Measurements from ENCODE around the gene GRID1. TPM values are rescaled to one million over a fixed set of nuclear protein-coding genes. Genes with fewer than 3 reads are reported as not detected.

Gene GRID1
- total RNA-seq, 1 experiment from 2014 or later, result 5.6 TPM

- RAD21 ChIA-PET (ENCODE audit: low non-redundant PET in 1 of 2, low total read pairs in 2 of 2, uncharacterized antibody in 2 of 2, unreplicated experiment in 2 of 2), result no interaction called here
- Histone ChIP-seq H3K4me3 (replicated peaks in 1 of 2; ENCODE audit: low read depth in 1 of 2, low read length in 2 of 2) (no peak overlapping the region), H3K4me2 (ENCODE audit: low read length) (no peak overlapping the region), H4K20me1 (ENCODE audit: insufficient read depth) (no peaks in the 10 kb centered on the region), H2AFZ (ENCODE audit: low read depth, low read length, poor library complexity, severe bottlenecking) (no peak overlapping the region), H3K27ac (ENCODE audit: low read depth, low read length) (no peak overlapping the region), H3K9me3 (ENCODE audit: control insufficient read depth in 1 of 2, insufficient read depth in 1 of 2, low read depth in 1 of 2, low read length in 2 of 2) (no peaks in the 10 kb centered on the region), H3K79me2 (ENCODE audit: insufficient read depth, low read length) (no peaks in the 10 kb centered on the region), H3K9me2 (ENCODE audit: insufficient read depth) (no peaks in the 10 kb centered on the region), H3K27me3 (ENCODE audit: insufficient read depth, low read length) (no peaks in the 10 kb centered on the region), H3K9ac (ENCODE audit: low read length) (no peak overlapping the region), H3K36me3 (ENCODE audit: control insufficient read depth in 1 of 2, insufficient read depth in 2 of 2, low read length in 2 of 2) (no peaks in the 10 kb centered on the region), H3K4me1 (ENCODE audit: control insufficient read depth in 1 of 2, insufficient read depth in 2 of 2, low read length in 2 of 2) (peaks cover 2 to 8% of the 10 kb centered on the region in 2 experiments; a peak in 2 of 4 replicates)
- DNase-seq (ENCODE audit: low read depth, low spot score) (no peak), ATAC-seq (no peak)
- CTCF ChIA-PET, result no interaction called here
- no TSS peak for BruUV-seq (replicated peaks)
- intact Hi-C loops (cut with micrococcal nuclease), result loop anchor here (5.0 kb wide), 1 partner anchor 78 kb away; no protein-coding TSS in a partner anchor
- TF ChIP-seq ATF3 (IDR thresholded peaks at IDR 0.05) (no peak), ELF1 (IDR thresholded peaks at IDR 0.05; ENCODE audit: borderline replicate concordance, low read depth) (no peak), RAD21 (IDR thresholded peaks at IDR 0.05; ENCODE audit: low read depth) (no peak), MAX (IDR thresholded peaks at IDR 0.05) (no peak), CTCF (IDR thresholded peaks at IDR 0.05 in 2 of 3, conservative IDR thresholded peaks at IDR 0.05 in 1 of 3; ENCODE audit: borderline replicate concordance in 1 of 3, insufficient read depth in 1 of 3, low read depth in 2 of 3, low read length in 2 of 3) (no peak), EZH2 (IDR thresholded peaks at IDR 0.05) (no peak), ZBTB33 (IDR thresholded peaks at IDR 0.05; ENCODE audit: extremely low read depth, insufficient replicate concordance, low read length) (no peak), YY1 (IDR thresholded peaks at IDR 0.05; ENCODE audit: extremely low read depth, insufficient replicate concordance, low read depth, low read length) (no peak), POLR2AphosphoS5 (IDR thresholded peaks at IDR 0.05; ENCODE audit: low read depth, low read length) (no peak), ZNF274 (IDR thresholded peaks at IDR 0.05; ENCODE audit: low read depth, low read length) (no peak), REST (IDR thresholded peaks at IDR 0.05; ENCODE audit: low read depth) (no peak), SP1 (IDR thresholded peaks at IDR 0.05; ENCODE audit: low read depth) (no peak), TCF7L2 (IDR thresholded peaks at IDR 0.05; ENCODE audit: borderline replicate concordance, extremely low read depth, insufficient read depth, insufficient read length) (no peak), SIN3A (IDR thresholded peaks at IDR 0.05; ENCODE audit: low read depth) (no peak)
- POLR2A ChIA-PET, result no interaction called here
Measured at GRCh38 chr10:86329896-86330680, 36.5 kb downstream of the GRID1 start.

Measured in HCT116 (cell line).